Naive thymus-derived CD8-positive, alpha-beta T cell (primary cell): Measurements from ENCODE around the gene IFNE. TPM values are rescaled to one million over a fixed set of nuclear protein-coding genes. Genes with fewer than 3 reads are reported as not detected.
"Not testable (repeated sequence)": the region's sequence is repeated elsewhere in the genome, so short reads cannot be mapped to it uniquely, and the experiment has no call there.

ENCODE experiments used
- ATAC-seq, 2 donors: fragments of 150-1000 bp; cut with Tn5 transposase in 1 of 2; sonication (Bioruptor Pico), chemical (Tn5 transposase) in 1 of 2; 1 replicate in 1 of 2; 2 replicates in 1 of 2; pipeline ENCODE4 v1.10.0; 2021; ENCODE audit warnings: mild to moderate bottlenecking in 2 of 2, moderate library complexity in 2 of 2
- POLR2A ChIA-PET: fragments of 350-600 bp; sonication (Branson Sonifier 250); formaldehyde crosslinking; loops from one replicate; lab custom pipeline; 2021; ENCODE audit warnings: antibody characterized with exemption; lab: Charles Lee
- DNase-seq, 10 donors: peaks; one replicate each; pipeline versions ENCODE4 v3.0.0 to v3.0.0-alpha.2; 2020 to 2022
- H3K27ac Mint-ChIP-seq, 10 donors: one replicate each; pipeline ENCODE4 v1.8.0; 2020 to 2022; ENCODE audit warnings: mild to moderate bottlenecking in 10 of 10, mixed read lengths in 10 of 10, moderate library complexity in 4 of 10, inconsistent platforms in 1 of 10
- H3K27me3 Mint-ChIP-seq, 5 donors: one replicate each; pipeline ENCODE4 v1.8.0; 2021 to 2022; ENCODE audit warnings: mixed read lengths in 5 of 5
- H3K36me3 Mint-ChIP-seq, 3 donors: one replicate each; pipeline ENCODE4 v1.8.0; 2020 to 2022; ENCODE audit warnings: mixed read lengths in 3 of 3, mild to moderate bottlenecking in 2 of 3, inconsistent platforms in 1 of 3
- H3K4me1 Mint-ChIP-seq, 4 donors: one replicate each; pipeline ENCODE4 v1.8.0; 2021 to 2022; ENCODE audit warnings: mixed read lengths in 4 of 4
- H3K4me3 Mint-ChIP-seq, 10 donors: one replicate each; pipeline ENCODE4 v1.8.0; 2020 to 2022; ENCODE audit warnings: mild to moderate bottlenecking in 10 of 10, mixed read lengths in 10 of 10, moderate library complexity in 6 of 10, inconsistent platforms in 1 of 10
- H3K9me3 Mint-ChIP-seq, 9 donors: one replicate each; pipeline ENCODE4 v1.8.0; 2020 to 2022; ENCODE audit warnings: mixed read lengths in 9 of 9, mild to moderate bottlenecking in 3 of 9, inconsistent platforms in 1 of 9, moderate library complexity in 1 of 9
- microRNA-seq: library from miRNA; unstranded; fragments of <30 nt; microRNA quantifications from one replicate; pipeline ENCODE4 v1.2.0, GENCODE V29; 2022; ENCODE audit warnings: borderline microRNAs expressed
- polyA plus RNA-seq, 3 donors: library from polyadenylated mRNA; unstranded; fragments of 300-500 nt; fragmentation: Illumina TruSeq; gene quantifications; one replicate each; pipeline ENCODE4 v1.2.3, GENCODE V29; 2021
- total RNA-seq, 8 experiments: library from RNA in 2 of 8; stranded (reverse) in 2 of 8; gene quantifications; one replicate each; pipeline ENCODE4 v1.2.3 and lab custom pipeline; 2021 to 2026

The IFNE gene
- total and polyA plus RNA-seq, 5 experiments from 2014 or later = 0.23 to 0.44 TPM; not detected in 3

DNA sequence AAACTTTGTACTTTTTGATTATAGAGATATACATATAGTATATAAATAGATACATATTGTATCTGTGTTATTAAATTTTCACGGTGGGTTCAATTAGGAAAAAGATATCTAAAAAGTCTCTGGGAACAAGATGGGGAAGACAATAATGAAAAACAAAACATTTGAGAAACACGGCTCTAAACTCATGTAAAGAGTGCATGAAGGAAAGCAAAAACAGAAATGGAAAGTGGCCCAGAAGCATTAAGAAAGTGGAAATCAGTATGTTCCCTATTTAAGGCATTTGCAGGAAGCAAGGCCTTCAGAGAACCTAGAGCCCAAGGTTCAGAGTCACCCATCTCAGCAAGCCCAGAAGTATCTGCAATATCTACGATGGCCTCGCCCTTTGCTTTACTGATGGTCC is 42.0 kb downstream of the IFNE start, which contains the start of gene IFNA1:
Gene IFNA1, plus strand, starts transcription at position 301 of the 400 bp plus-strand sequence. Its CDS starts 69 bp downstream, at position 370.
- ATAC-seq (no peak), DNase-seq (no peak)
- Mint-ChIP-seq H3K4me3 (no peak within 1 kb of the TSS), H3K27me3 (peaks cover 0 to 9% (median 0%) of the 10 kb centered on the region in 5 donors), H3K27ac (no peak within 1 kb of the TSS), H3K4me1 (peaks cover 2 to 19% (median 14%) of the 10 kb centered on the region in 4 donors), H3K36me3 (no peaks in the 10 kb centered on the region), H3K9me3 (no peaks in the 10 kb centered on the region)
- POLR2A ChIA-PET = no interaction called here

- H3K4me3 Mint-ChIP-seq, H3K36me3 Mint-ChIP-seq, H3K27ac Mint-ChIP-seq, ATAC-seq, H3K9me3 Mint-ChIP-seq, DNase-seq, H3K4me1 Mint-ChIP-seq, POLR2A ChIA-PET: not testable (repeated sequence)
- H3K27me3 Mint-ChIP-seq = peaks cover 6 to 33% (median 16%) of the 10 kb centered on the region in 5 donors
Measured at GRCh38 chr9:21435015-21435383, 47.1 kb downstream of the IFNE start.

DNA sequence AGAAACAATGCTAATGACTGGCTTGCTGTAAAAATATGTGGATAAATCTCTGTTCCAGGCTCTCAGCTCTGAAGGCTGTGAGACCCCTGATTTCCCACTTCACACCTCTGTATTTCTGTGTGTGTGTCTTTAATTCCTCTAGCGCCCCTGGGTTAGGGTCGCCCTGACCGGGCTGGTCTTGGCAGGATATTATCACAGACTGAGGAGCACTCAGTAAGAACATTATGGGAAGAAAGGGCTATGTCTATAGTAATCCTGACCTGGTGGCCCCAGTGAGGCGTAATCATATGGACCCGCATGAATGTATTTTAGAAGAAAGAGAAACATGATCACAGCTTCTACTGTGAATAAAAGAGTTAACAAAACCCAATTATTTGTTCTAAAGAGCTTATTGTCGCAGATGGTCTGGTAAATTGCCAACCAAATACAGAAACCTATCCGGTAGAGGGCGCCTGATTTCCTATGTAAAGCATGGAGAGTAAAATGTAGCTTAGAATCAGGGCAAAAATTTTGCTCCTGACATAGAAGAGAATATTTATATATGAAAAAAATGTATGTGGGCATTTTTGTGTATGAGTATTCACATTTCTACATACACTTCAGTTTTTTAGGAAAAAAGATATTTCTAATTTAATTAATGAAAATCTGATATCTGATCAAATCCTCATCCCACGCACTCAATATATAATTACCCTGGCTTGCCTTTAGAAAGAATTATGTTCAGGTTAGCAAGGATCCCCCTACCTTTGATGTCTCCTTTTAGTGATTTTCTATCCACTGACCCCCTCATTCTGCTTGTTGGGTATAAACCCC is 47.7 kb downstream of the IFNE start:
- Mint-ChIP-seq H3K4me3 (no peak overlapping the region), H3K27ac (no peak overlapping the region), H3K36me3 (no peaks in the 10 kb centered on the region), H3K9me3 (no peaks in the 10 kb centered on the region), H3K27me3 (peaks cover 6 to 39% (median 22%) of the 10 kb centered on the region in 5 donors), H3K4me1 (peaks cover 0 to 5% (median 0%) of the 10 kb centered on the region in 4 donors)
- POLR2A ChIA-PET = no interaction called here
- peak in 1 of 2 donors; percentile 45 for ATAC-seq
- DNase-seq = peak in 9 of 10 donors; percentile 13 to 71 (median 46)

DNA sequence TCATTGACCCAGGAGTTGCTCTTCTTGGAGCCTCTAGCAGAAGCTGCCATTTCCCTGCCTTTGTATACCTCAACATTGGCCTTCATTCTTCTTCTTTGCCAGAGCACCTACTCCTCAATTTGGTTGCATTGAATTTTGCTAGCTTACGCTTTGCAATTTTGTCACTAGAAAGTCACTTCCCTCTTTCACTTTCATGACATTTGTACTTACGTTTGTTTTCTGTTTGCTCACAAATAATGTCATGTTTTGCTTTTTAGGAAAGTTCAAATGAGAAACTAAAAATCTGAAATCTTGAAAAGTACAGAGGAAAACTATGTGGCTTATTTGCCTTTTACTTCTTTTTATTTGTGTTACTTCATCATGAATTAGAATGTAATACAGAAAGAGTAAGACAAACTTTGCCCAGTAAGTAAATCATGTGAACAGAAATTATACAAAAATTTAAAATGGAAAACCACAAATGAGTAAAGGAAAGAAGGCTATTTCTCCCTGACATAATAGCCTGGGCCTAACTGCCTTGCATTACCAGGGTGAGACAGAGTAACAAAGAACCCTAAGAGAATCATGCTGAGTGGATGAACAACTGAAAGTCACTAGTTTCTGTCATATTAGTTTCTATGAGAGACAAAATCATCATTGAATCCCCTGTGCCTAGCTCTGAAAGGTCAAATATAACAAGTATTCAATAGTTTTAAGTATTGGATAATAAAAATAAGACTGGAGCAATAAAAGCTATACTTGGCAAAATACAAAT is 49.3 kb downstream of the IFNE start:
- DNase-seq = no peak
- peaks cover 0 to 5% (median 0%) of the 10 kb centered on the region in 4 donors for H3K4me1 Mint-ChIP-seq
- no peak for ATAC-seq
- H3K36me3 Mint-ChIP-seq = no peaks in the 10 kb centered on the region
- peaks cover 7 to 48% (median 23%) of the 10 kb centered on the region in 5 donors for H3K27me3 Mint-ChIP-seq
- no peaks in the 10 kb centered on the region for H3K9me3 Mint-ChIP-seq
- POLR2A ChIA-PET = no interaction called here
- no peak overlapping the region for H3K27ac Mint-ChIP-seq
- H3K4me3 Mint-ChIP-seq = no peak overlapping the region

Small RNAs within 50 kb of the gene (microRNA-seq; reads per million reads assigned to microRNA genes)
- 9,961 reads per million, percentile 94 among the genes with 10 or more reads in this experiment for gene MIR31

Other genes with a start within 250 kb of the IFNE start
- not detected for gene IFNA14, start 242.3 kb downstream of the IFNE start, total RNA-seq
- not detected for gene IFNA14, start 242.3 kb downstream of the IFNE start, polyA plus RNA-seq
- under 1 TPM in 1 of 2 experiments, not detected in 1; 0.52 TPM for gene IFNA5, start 177.0 kb downstream of the IFNE start, total RNA-seq
- gene IFNA5, start 177.0 kb downstream of the IFNE start, polyA plus RNA-seq = not detected
- 10 to 100 TPM; 33.8 to 36.4 TPM for gene KLHL9, start 146.9 kb downstream of the IFNE start, total RNA-seq
- 10 to 100 TPM; 14.8 to 19.6 (median 18.6) TPM for gene KLHL9, start 146.9 kb downstream of the IFNE start, polyA plus RNA-seq
- not detected for gene IFNA6, start 131.4 kb downstream of the IFNE start, total RNA-seq
- not detected for gene IFNA6, start 131.4 kb downstream of the IFNE start, polyA plus RNA-seq
- gene IFNA13, start 114.3 kb downstream of the IFNE start, total RNA-seq = not detected
- gene IFNA13, start 114.3 kb downstream of the IFNE start, polyA plus RNA-seq = not detected
- gene IFNA2, start 96.9 kb downstream of the IFNE start, total RNA-seq = not detected
- not detected for gene IFNA2, start 96.9 kb downstream of the IFNE start, polyA plus RNA-seq
- not detected for gene IFNA8, start 73.2 kb downstream of the IFNE start, total RNA-seq
- not detected for gene IFNA8, start 73.2 kb downstream of the IFNE start, polyA plus RNA-seq
- gene IFNA1, start 41.9 kb downstream of the IFNE start, total RNA-seq = not detected
- not detected for gene IFNA1, start 41.9 kb downstream of the IFNE start, polyA plus RNA-seq